Measurements from ENCODE around the gene WDTC1.

DNA sequence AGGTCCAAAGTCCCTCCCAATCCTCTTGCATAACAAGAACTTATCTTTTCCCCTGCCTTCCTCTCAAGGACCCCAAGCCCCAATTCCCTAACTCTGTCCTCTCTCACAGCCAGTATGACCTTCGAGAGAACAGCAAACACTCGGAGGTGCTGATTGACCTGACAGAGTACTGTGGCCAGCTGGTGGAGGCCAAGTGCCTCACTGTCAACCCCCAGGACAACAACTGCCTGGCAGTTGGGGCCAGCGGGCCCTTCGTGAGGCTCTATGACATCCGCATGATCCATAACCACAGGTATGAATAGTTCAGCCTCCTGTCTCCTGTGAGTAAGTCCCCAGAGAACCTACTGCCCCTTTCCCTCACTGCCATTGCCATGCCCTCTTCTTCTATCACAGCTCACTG, 57.7 kb downstream of the WDTC1 start:
- TF ChIP-seq, protein P1, sequence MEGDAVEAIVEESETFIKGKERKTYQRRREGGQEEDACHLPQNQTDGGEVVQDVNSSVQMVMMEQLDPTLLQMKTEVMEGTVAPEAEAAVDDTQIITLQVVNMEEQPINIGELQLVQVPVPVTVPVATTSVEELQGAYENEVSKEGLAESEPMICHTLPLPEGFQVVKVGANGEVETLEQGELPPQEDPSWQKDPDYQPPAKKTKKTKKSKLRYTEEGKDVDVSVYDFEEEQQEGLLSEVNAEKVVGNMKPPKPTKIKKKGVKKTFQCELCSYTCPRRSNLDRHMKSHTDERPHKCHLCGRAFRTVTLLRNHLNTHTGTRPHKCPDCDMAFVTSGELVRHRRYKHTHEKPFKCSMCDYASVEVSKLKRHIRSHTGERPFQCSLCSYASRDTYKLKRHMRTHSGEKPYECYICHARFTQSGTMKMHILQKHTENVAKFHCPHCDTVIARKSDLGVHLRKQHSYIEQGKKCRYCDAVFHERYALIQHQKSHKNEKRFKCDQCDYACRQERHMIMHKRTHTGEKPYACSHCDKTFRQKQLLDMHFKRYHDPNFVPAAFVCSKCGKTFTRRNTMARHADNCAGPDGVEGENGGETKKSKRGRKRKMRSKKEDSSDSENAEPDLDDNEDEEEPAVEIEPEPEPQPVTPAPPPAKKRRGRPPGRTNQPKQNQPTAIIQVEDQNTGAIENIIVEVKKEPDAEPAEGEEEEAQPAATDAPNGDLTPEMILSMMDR (IDR thresholded peaks at IDR 0.05; ENCODE audit: low read depth, low read length) = no peak
- TF ChIP-seq EZH2phosphoT487 (IDR thresholded peaks at IDR 0.05; ENCODE audit: low read depth) = no peak

Data from OCI-LY3 (cell line).